ENCODE results near the gene LBHD2. TPM values are rescaled to one million over a fixed set of nuclear protein-coding genes. Genes with fewer than 3 reads are reported as not detected.

The LBHD2 gene
- polyA plus RNA-seq, 1 of the 3 experiments (the other 2 are of a cell fraction): not detected

DNA sequence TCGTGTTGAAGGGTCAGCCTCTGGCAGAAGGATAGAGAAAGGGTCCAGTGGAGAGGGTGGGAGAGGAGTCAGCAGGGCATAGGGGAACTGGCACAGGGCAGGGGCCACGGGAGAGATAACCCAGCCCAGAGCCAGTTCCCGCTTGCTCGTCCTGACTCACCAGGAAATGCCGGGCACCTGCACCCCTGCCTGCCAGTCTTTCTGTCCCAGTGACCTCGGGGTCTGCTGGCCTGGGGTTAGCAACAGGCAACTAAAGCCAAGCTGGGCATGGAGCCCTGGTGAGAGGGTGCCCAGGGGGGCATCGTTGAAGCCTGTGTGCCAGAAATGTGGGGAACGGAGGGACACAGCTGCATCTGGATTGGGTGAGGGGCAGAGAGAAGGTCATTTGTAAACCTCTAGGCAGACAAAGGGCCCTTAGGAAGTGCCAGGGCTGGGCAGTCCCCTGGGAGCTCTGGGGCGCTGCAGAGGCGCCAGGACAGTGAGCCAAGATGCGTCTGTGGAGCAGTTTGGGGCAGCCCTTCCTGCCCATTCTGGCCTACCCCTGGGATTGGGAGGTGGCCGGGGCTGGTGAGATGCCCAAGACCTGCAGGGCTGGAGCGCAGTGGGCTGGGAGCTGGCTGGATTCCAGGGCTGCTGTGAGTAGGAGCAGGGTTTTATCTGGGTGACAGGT, 44.8 kb downstream of the LBHD2 start:
- TF ChIP-seq, protein P1, sequence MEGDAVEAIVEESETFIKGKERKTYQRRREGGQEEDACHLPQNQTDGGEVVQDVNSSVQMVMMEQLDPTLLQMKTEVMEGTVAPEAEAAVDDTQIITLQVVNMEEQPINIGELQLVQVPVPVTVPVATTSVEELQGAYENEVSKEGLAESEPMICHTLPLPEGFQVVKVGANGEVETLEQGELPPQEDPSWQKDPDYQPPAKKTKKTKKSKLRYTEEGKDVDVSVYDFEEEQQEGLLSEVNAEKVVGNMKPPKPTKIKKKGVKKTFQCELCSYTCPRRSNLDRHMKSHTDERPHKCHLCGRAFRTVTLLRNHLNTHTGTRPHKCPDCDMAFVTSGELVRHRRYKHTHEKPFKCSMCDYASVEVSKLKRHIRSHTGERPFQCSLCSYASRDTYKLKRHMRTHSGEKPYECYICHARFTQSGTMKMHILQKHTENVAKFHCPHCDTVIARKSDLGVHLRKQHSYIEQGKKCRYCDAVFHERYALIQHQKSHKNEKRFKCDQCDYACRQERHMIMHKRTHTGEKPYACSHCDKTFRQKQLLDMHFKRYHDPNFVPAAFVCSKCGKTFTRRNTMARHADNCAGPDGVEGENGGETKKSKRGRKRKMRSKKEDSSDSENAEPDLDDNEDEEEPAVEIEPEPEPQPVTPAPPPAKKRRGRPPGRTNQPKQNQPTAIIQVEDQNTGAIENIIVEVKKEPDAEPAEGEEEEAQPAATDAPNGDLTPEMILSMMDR (IDR thresholded peaks at IDR 0.05): no peak
- TF ChIP-seq FOXJ3 (CRISPR knock-in tag; IDR thresholded peaks at IDR 0.05) (no peak), RXRA (IDR thresholded peaks at IDR 0.05; ENCODE audit: borderline replicate concordance, low read depth) (peak; percentile 87; the same call in 1 of the 2 replicates), MEF2A (IDR thresholded peaks at IDR 0.05; ENCODE audit: borderline replicate concordance, low read depth) (no peak), TCF12 (IDR thresholded peaks at IDR 0.05) (peak; percentile 64), FOXM1 (IDR thresholded peaks at IDR 0.05; ENCODE audit: low read depth) (no peak), EP300 (IDR thresholded peaks at IDR 0.05; ENCODE audit: borderline replicate concordance in 1 of 2, low read depth in 1 of 2, low read length in 1 of 2) (peak in 1 of 2 experiments; percentile 64; a peak in 1 of 4 replicates), REST (IDR thresholded peaks at IDR 0.05; ENCODE audit: low read depth, low read length) (no peak), PBX3 (IDR thresholded peaks at IDR 0.05) (peak; percentile 55), GABPA (IDR thresholded peaks at IDR 0.05; ENCODE audit: low read depth) (no peak), RAD21 (IDR thresholded peaks at IDR 0.05; ENCODE audit: low read length) (no peak), NFIC (IDR thresholded peaks at IDR 0.05; ENCODE audit: borderline replicate concordance) (peak; percentile 49), ELF1 (IDR thresholded peaks at IDR 0.05) (no peak)
- peak; percentile 54 for DNase-seq
- CTCF ChIA-PET: interaction anchor here (1.2 to 8.9 kb wide), 6 partner anchors 7 to 163 kb away, joined by 3 to 132 read pairs (median 18); no protein-coding TSS in a partner anchor
- 26% methylated on average over 13 of the region's 13 CpGs for WGBS (ENCODE audit: low lambda C conversion rate)
- Histone ChIP-seq H3K36me3 (replicated peaks in 1 of 2; ENCODE audit: control insufficient read depth in 1 of 2, insufficient read depth in 2 of 2, low read length in 1 of 2) (no peaks in the 10 kb centered on the region), H3K4me1 (ENCODE audit: control insufficient read depth in 1 of 2, insufficient read depth in 2 of 2, low read depth in 1 of 2, low read length in 1 of 2) (peaks cover 32 to 51% of the 10 kb centered on the region in 2 experiments; a peak in 3 of 4 replicates), H3K9me2 (no peaks in the 10 kb centered on the region), H3K4me3 (ENCODE audit: low read depth in 2 of 2, low read length in 1 of 2) (no peak overlapping the region), H3K4me2 (peak overlapping the region; percentile 78), H3K79me2 (ENCODE audit: insufficient read depth) (no peaks in the 10 kb centered on the region), H3K27me3 (ENCODE audit: insufficient read depth) (no peaks in the 10 kb centered on the region), H3K9me3 (no peaks in the 10 kb centered on the region), H2AFZ (ENCODE audit: low read depth) (no peak overlapping the region), H3K27ac (ENCODE audit: low read depth in 2 of 2, low read length in 1 of 2) (peak overlapping the region in 1 of 2 experiments; percentile 22; a peak in 1 of 4 replicates), H3F3A (replicated peaks; ENCODE audit: insufficient read depth) (peaks cover 7% of the 10 kb centered on the region), H4K20me1 (ENCODE audit: insufficient read depth) (no peaks in the 10 kb centered on the region), H3K9ac (no peak overlapping the region)
- POLR2A ChIA-PET: no interaction called here
